Breast epithelium (tissue), 4 donors: ENCODE results near the gene RNF8. TPM values are rescaled to one million over a fixed set of nuclear protein-coding genes. Genes with fewer than 3 reads are reported as not detected.
"Not testable (repeated sequence)": the region's sequence is repeated elsewhere in the genome, so short reads cannot be mapped to it uniquely, and the experiment has no call there.

ENCODE experiments used
- DNase-seq, 2 donors: peaks; one replicate each; pipeline ENCODE4 v3.0.0-alpha.2; 2019; ENCODE audit warnings: low spot score in 2 of 2
- H3K27ac ChIP-seq, 2 donors: fragments of 200-600 bp; sonication (generic) in 1 of 2; one replicate each; pipeline ENCODE4 v1.5.1; 2016 to 2019; ENCODE audit warnings: mild to moderate bottlenecking in 1 of 2
- H3K27me3 ChIP-seq, 2 donors: fragments of 200-600 bp; sonication (generic) in 1 of 2; one replicate each; pipeline versions ENCODE4 v1.5.1 to v1.6.0; 2017 to 2019; ENCODE audit warnings: control low read depth in 1 of 2, mild to moderate bottlenecking in 1 of 2
- H3K36me3 ChIP-seq: fragments of 200-600 bp; one replicate; pipeline ENCODE4 v1.5.1; 2019
- H3K4me1 ChIP-seq, 2 donors: fragments of 200-600 bp; sonication (generic); one replicate each; pipeline ENCODE4 v1.5.1; 2016 to 2019; ENCODE audit warnings: control low read depth in 1 of 2
- H3K4me3 ChIP-seq, 3 donors: fragments of 200-600 bp; sonication (generic); 1 replicate in 2 of 3; 2 replicates in 1 of 3; pipeline ENCODE4 v1.5.1; 2016 to 2019; ENCODE audit warnings: mild to moderate bottlenecking in 3 of 3, moderate library complexity in 2 of 3
- H3K9me3 ChIP-seq, 2 donors: fragments of 200-600 bp; sonication (generic) in 1 of 2; one replicate each; pipeline ENCODE4 v1.5.1; 2016 to 2019; ENCODE audit warnings: control low read depth in 1 of 2
- POLR2A ChIP-seq: fragments of 450-650 bp; IDR thresholded peaks from one replicate; pipeline ENCODE4 v1.6.1; 2016; ENCODE audit warnings: antibody characterized with exemption, mild to moderate bottlenecking, moderate library complexity
- POLR2AphosphoS5 ChIP-seq, 3 donors: sonication (generic); formaldehyde crosslinking; IDR thresholded peaks; one replicate each; pipeline ENCODE4 v1.6.1; 2017; ENCODE audit warnings: antibody characterized with exemption in 3 of 3
- intact Hi-C: fragments of 100-400 bp; cut with DNase I; formaldehyde crosslinking; loops from one replicate; pipeline ENCODE4 v1.15.1; 2023; ENCODE audit warnings: low total_unique reads
- total RNA-seq, 3 donors: library from RNA; depleted of rRNA; stranded (reverse); fragments of >200 nt; gene quantifications; one replicate each; pipeline ENCODE4 v1.1.0, GENCODE V29; 2016
- TF ChIP-seq, protein P1 (sequence below), 3 donors: fragments of 450-650 bp; IDR thresholded peaks; one replicate each; pipeline ENCODE4 v1.5.1; 2016 to 2017; ENCODE audit warnings: antibody characterized with exemption in 3 of 3, mild to moderate bottlenecking in 3 of 3, moderate library complexity in 3 of 3

The RNF8 gene
- total RNA-seq, 3 donors from 2014 or later, result 7.8 to 16.0 (median 12.8) TPM

DNA sequence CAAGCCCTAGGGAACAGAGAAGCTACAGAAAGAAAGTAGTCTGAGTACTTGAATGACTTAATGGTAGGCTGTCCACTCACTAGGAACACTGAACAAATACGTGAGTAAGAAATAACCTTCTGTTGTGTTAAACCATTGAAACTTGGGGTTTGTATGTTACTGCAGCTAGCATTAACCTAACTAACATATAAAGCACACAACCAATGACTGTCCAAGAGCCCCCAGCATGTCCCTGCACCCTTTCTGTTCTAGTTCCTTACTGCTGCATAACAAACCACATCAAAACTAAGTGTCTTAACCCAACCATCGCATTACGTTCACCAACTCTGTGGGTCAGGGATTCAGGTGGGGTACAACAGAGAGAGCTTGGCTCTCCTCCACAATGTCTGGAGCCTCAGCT, 10.5 kb upstream of the RNF8 start:
- intact Hi-C loops, result no loop called here
- no peak overlapping the region for H3K4me3 ChIP-seq
- no peaks in the 10 kb centered on the region for H3K9me3 ChIP-seq
- no peaks in the 10 kb centered on the region for H3K4me1 ChIP-seq
- TF ChIP-seq POLR2AphosphoS5 (IDR thresholded peaks at IDR 0.05), result no peak
- TF ChIP-seq POLR2A, result no peak
- TF ChIP-seq, protein P1, sequence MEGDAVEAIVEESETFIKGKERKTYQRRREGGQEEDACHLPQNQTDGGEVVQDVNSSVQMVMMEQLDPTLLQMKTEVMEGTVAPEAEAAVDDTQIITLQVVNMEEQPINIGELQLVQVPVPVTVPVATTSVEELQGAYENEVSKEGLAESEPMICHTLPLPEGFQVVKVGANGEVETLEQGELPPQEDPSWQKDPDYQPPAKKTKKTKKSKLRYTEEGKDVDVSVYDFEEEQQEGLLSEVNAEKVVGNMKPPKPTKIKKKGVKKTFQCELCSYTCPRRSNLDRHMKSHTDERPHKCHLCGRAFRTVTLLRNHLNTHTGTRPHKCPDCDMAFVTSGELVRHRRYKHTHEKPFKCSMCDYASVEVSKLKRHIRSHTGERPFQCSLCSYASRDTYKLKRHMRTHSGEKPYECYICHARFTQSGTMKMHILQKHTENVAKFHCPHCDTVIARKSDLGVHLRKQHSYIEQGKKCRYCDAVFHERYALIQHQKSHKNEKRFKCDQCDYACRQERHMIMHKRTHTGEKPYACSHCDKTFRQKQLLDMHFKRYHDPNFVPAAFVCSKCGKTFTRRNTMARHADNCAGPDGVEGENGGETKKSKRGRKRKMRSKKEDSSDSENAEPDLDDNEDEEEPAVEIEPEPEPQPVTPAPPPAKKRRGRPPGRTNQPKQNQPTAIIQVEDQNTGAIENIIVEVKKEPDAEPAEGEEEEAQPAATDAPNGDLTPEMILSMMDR (IDR thresholded peaks at IDR 0.05), result no peak
- no peak for DNase-seq
- H3K27me3 ChIP-seq, result no peaks in the 10 kb centered on the region
- no peak overlapping the region for H3K27ac ChIP-seq
- no peaks in the 10 kb centered on the region for H3K36me3 ChIP-seq

DNA sequence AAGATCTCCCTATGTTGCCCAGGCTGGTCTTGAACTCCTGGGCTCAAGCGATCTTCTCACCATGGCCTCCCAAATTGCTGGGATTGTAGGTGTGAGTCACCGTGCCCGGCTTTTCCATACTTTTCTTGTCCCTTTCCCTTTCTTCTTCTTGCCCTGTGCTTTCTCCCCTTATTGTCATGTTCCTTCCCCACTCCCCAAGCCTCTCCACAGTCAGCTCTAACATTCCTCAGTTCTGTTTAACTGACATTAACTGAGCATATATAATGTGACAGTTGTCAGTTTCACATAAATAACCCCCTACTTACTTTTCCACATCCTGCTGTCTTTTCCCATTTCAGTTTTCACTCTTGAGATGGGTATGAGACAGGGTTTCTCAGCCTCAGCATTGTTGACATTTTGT, 9.5 kb upstream of the RNF8 start:
- DNase-seq, result no peak
- Histone ChIP-seq H3K9me3 (no peaks in the 10 kb centered on the region), H3K4me1 (no peaks in the 10 kb centered on the region), H3K27ac (no peak overlapping the region), H3K36me3 (no peaks in the 10 kb centered on the region), H3K4me3 (no peak overlapping the region), H3K27me3 (no peaks in the 10 kb centered on the region)
- intact Hi-C loops, result no loop called here
- TF ChIP-seq POLR2AphosphoS5 (IDR thresholded peaks at IDR 0.05) (no peak), POLR2A (no peak)
- TF ChIP-seq, protein P1 (IDR thresholded peaks at IDR 0.05), result no peak

DNA sequence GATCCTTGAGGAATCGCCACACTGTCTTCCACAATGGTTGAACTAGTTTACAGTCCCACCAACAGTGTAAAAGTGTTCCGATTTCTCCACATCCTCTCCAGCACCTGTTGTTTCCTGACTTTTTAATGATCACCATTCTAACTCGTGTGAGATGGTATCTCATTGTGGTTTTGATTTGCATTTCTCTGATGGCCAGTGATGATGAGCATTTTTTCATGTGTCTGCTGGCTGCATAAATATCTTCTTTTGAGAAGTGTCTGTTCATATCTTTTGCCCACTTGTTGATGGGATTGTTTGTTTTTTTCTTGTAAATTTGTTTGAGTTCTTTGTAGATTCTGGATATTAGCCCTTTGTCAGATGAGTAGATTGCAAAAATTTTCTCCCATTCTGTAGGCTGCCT, 8.0 kb upstream of the RNF8 start:
- DNase-seq, intact Hi-C loops, H3K27me3 ChIP-seq: not testable (repeated sequence)

DNA sequence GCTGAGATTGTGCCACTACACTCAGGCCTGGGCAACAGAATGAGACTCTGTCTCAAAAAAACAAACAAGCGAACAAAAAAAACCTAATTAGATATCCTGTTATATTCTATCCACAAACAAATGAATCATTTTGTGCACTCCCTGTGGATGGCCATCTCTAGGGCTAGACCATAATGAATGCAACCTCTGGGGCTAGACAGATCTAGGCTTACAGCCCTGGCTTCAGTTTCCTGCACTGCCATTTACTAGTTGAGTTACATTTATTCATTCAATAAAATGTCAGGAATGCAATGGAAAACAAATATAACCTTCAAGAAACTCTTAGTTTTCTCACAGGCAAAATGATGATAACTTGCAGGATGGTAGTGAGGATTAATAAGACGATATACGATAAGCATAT, 6.6 kb upstream of the RNF8 start:
- DNase-seq, result no peak
- Histone ChIP-seq H3K4me3 (no peak overlapping the region), H3K4me1 (no peaks in the 10 kb centered on the region), H3K36me3 (no peaks in the 10 kb centered on the region), H3K27me3 (no peaks in the 10 kb centered on the region), H3K9me3 (no peaks in the 10 kb centered on the region), H3K27ac (no peak overlapping the region)
- intact Hi-C loops, result no loop called here
- TF ChIP-seq, protein P1 (IDR thresholded peaks at IDR 0.05), result no peak
- no peak for TF ChIP-seq POLR2AphosphoS5 (IDR thresholded peaks at IDR 0.05)
- TF ChIP-seq POLR2A, result no peak

More for the DNA sequence above, 8.0 kb upstream of the RNF8 start:
- H3K27ac ChIP-seq, H3K9me3 ChIP-seq, H3K4me1 ChIP-seq, H3K4me3 ChIP-seq, H3K36me3 ChIP-seq: not testable (repeated sequence)

DNA sequence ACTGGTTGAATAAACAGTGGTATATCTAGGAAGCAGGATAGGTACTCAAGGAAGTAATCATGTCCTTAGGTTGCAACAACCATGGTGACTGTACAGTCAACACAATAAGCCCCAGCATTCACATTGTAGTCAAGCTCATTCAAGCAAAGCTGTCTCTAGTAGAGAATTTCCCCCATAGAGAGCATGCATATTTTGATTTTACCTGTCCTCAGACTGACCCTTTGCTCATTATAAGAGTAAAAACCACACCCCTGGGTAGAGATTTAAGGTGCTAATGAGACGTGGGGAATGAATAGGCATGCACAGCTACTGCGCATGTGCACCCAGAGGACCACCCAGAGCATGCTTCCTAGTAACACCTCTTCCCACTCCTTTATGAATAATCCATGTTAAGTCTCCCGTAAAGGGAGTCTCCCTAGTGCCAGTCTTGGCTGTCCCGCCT, 6.1 kb upstream of the RNF8 start:
- H3K36me3 ChIP-seq, result no peaks in the 10 kb centered on the region
- H3K27me3 ChIP-seq, result no peaks in the 10 kb centered on the region
- TF ChIP-seq POLR2AphosphoS5 (IDR thresholded peaks at IDR 0.05) (no peak), POLR2A (no peak)
- TF ChIP-seq, protein P1 (IDR thresholded peaks at IDR 0.05), result no peak
- no peak overlapping the region for H3K4me3 ChIP-seq
- intact Hi-C loops, result no loop called here
- no peak overlapping the region for H3K27ac ChIP-seq
- no peaks in the 10 kb centered on the region for H3K4me1 ChIP-seq
- no peak for DNase-seq
- no peaks in the 10 kb centered on the region for H3K9me3 ChIP-seq

DNA sequence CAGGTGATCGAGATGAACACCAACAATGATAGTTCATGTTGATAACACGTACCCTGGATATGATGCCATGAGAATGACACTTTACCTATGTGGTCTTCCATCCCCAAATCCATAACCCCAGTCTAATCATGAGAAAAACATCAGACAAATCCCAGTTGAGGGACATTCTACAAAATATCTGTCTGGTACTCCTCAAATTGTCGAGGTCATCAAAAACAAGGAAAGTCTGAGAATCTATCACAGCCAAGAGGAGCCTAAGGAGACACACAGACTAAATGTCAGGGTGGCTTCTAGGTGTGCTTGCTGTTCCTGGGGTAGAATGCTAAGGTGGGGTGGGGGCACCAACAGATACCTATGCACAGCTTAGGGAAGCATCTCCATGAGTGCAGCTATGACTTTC, 2.8 kb upstream of the RNF8 start:
- DNase-seq, result no peak
- TF ChIP-seq, protein P1 (IDR thresholded peaks at IDR 0.05), result no peak
- TF ChIP-seq POLR2AphosphoS5 (IDR thresholded peaks at IDR 0.05) (no peak), POLR2A (no peak)
- no peaks in the 10 kb centered on the region for H3K36me3 ChIP-seq

More for the DNA sequence above, 2.8 kb upstream of the RNF8 start:
- Histone ChIP-seq H3K27me3 (no peaks in the 10 kb centered on the region), H3K9me3 (no peaks in the 10 kb centered on the region), H3K4me3 (no peak overlapping the region), H3K4me1 (no peaks in the 10 kb centered on the region), H3K27ac (no peak overlapping the region)
- intact Hi-C loops, result no loop called here
